CD4-positive, alpha-beta T cell treated with Interleukin-6 at 100 ng/mL for 8 hours (primary cell): ENCODE data around the gene PTX3.

Experiments
- DNase-seq: peaks from one replicate; pipeline ENCODE4 v3.0.0-alpha.2; 2020; ENCODE audit warnings: mixed read lengths, low spot score

The PTX3 gene

GRCh38 chr3:157436583-157437291 lies at the start of gene PTX3:
Gene PTX3, plus strand, starts transcription at chr3:157436850. Its CDS starts 84 bp downstream, at chr3:157436934.
- DNase-seq = no peak

GRCh38 chr3:157387708-157388435 lies 48.8 kb upstream of the PTX3 start:
- DNase-seq = no peak

- no peak for DNase-seq
These were observed 47.7 kb upstream of the PTX3 start for GRCh38 chr3:157388976-157389375.

- no peak for DNase-seq
These were observed 45.7 kb upstream of the PTX3 start for GRCh38 chr3:157390713-157391515.

- no peak for DNase-seq
These were observed 44.5 kb upstream of the PTX3 start for GRCh38 chr3:157392104-157392503.

- no peak for DNase-seq
These were observed 43.5 kb upstream of the PTX3 start for GRCh38 chr3:157393113-157393512.

- DNase-seq = no peak
These were observed 42.2 kb upstream of the PTX3 start for GRCh38 chr3:157394411-157394810.

GRCh38 chr3:157398598-157398997 lies 38.1 kb upstream of the PTX3 start:
- no peak for DNase-seq

- no peak for DNase-seq
These were observed 32.3 kb upstream of the PTX3 start for GRCh38 chr3:157404381-157404780.

- no peak for DNase-seq
These were observed 31.2 kb upstream of the PTX3 start for GRCh38 chr3:157405457-157405856.

- no peak for DNase-seq
These were observed 30.3 kb upstream of the PTX3 start for GRCh38 chr3:157406394-157406793.

GRCh38 chr3:157407769-157408168 lies 28.9 kb upstream of the PTX3 start:
- no peak for DNase-seq

GRCh38 chr3:157408499-157409149 lies 28.0 kb upstream of the PTX3 start:
- no peak for DNase-seq

GRCh38 chr3:157409516-157409915 lies 27.1 kb upstream of the PTX3 start:
- no peak for DNase-seq

- no peak for DNase-seq
These were observed 25.7 kb upstream of the PTX3 start for GRCh38 chr3:157410945-157411344.

- DNase-seq = no peak
These were observed 24.3 kb upstream of the PTX3 start for GRCh38 chr3:157412323-157412855.

GRCh38 chr3:157414861-157415260 lies 21.8 kb upstream of the PTX3 start:
- no peak for DNase-seq

GRCh38 chr3:157416347-157417087 lies 20.1 kb upstream of the PTX3 start:
- no peak for DNase-seq

GRCh38 chr3:157417247-157417646 lies 19.4 kb upstream of the PTX3 start:
- no peak for DNase-seq

GRCh38 chr3:157418104-157418503 lies 18.5 kb upstream of the PTX3 start:
- no peak for DNase-seq

GRCh38 chr3:157420606-157421130 lies 16.0 kb upstream of the PTX3 start:
- no peak for DNase-seq
